Smooth muscle cell (in vitro differentiated cells): ENCODE data around the gene C16orf87. TPM values are rescaled to one million over a fixed set of nuclear protein-coding genes. Genes with fewer than 3 reads are reported as not detected.

Experiments used
- DNase-seq: peaks from one replicate; lab custom pipeline; 2025; ENCODE audit not compliant: unreplicated experiment; lab: John Stamatoyannopoulos, UW
- H2AFZ ChIP-seq: fragments of 200-600 bp; sonication (generic); 2 replicates; pipeline ENCODE4 v1.6.0; 2016; ENCODE audit warnings: antibody characterized with exemption, low read depth, mild to moderate bottlenecking
- H3F3A ChIP-seq: fragments of 200-600 bp; sonication (generic); 2 replicates; pipeline ENCODE4 v1.6.0; 2017; ENCODE audit warnings: antibody characterized with exemption, low read depth
- H3K27ac ChIP-seq: fragments of 200-600 bp; sonication (generic); 2 replicates; pipeline ENCODE4 v1.5.1; 2016; ENCODE audit warnings: low read depth, mild to moderate bottlenecking
- H3K27me3 ChIP-seq: fragments of 200-600 bp; sonication (generic); 2 replicates; pipeline ENCODE4 v1.6.1; 2016; ENCODE audit warnings: low read depth, mild to moderate bottlenecking
- H3K36me3 ChIP-seq: fragments of 200-600 bp; sonication (generic); 2 replicates; pipeline ENCODE4 v1.5.1; 2016; ENCODE audit warnings: low read depth
- H3K4me1 ChIP-seq: fragments of 200-600 bp; sonication (generic); 2 replicates; pipeline ENCODE4 v1.5.1; 2016; ENCODE audit warnings: low read depth
- H3K4me2 ChIP-seq: fragments of 200-600 bp; sonication (generic); 2 replicates; pipeline ENCODE4 v1.6.0; 2016; ENCODE audit warnings: mild to moderate bottlenecking
- H3K4me3 ChIP-seq: fragments of 200-600 bp; sonication (generic); 2 replicates; pipeline ENCODE4 v1.5.1; 2016; ENCODE audit warnings: mild to moderate bottlenecking
- H3K79me2 ChIP-seq: fragments of 200-600 bp; sonication (generic); 2 replicates; pipeline ENCODE4 v1.6.0; 2016; ENCODE audit warnings: low read depth, mild to moderate bottlenecking
- H3K9ac ChIP-seq: fragments of 200-600 bp; sonication (generic); 2 replicates; pipeline ENCODE4 v1.6.0; 2016; ENCODE audit warnings: low read depth
- H3K9me3 ChIP-seq: fragments of 200-600 bp; sonication (generic); replicated peaks from 2 replicates; pipeline ENCODE4 v1.5.1; 2016; ENCODE audit warnings: low read depth
- H4K20me1 ChIP-seq: fragments of 200-600 bp; sonication (generic); 2 replicates; pipeline ENCODE4 v1.6.0; 2016; ENCODE audit warnings: low read depth
- WGBS: methylation state at CpG from one replicate; pipeline ENCODE4 v1.1.7; 2016; ENCODE audit warnings: low lambda C conversion rate; 5-methylcytosine and 5-hydroxymethylcytosine counted together
- polyA plus RNA-seq: library from polyadenylated mRNA; unstranded; fragments of >200 nt; fragmentation: Nextera tagmentation; extraction: Ambion mirVana; gene quantifications from 2 replicates; pipeline ENCODE4 v1.2.1, GENCODE V29; 2016
- total RNA-seq: library from RNA; depleted of rRNA; stranded (reverse); fragments of >200 nt; gene quantifications from 2 replicates; pipeline ENCODE4 v1.2.3, GENCODE V29; 2014
- TF ChIP-seq, protein P1 (sequence below): fragments of 200-600 bp; sonication (generic); IDR thresholded peaks from 2 replicates; pipeline ENCODE4 v1.5.1; 2017; ENCODE audit warnings: borderline replicate concordance, mild to moderate bottlenecking, antibody characterized with exemption; ENCODE audit not compliant: insufficient read depth, poor library complexity, severe bottlenecking

The C16orf87 gene
- total and polyA plus RNA-seq, 2 experiments from 2014 or later: 19.6 to 21.5 TPM

DNA sequence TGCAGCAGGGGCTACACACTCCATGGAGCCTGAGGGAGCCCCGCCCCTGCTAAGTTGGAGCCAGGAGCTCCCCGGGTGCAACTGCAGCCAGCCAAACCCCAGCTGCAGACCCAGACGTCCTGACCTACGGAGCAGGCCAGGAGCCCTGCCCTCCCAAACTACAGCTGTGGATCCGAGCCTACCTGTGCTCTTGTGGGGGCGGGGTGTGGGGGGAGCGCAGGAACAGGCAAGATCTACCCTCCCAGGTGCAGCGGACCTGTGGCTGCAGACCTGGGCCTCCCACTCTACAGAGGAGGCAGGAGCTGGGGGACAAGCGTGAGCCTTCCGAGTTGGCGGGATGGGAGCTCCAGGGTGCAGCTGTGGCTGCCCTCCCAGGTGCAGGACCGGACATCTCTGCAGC lies 53.2 kb downstream of the C16orf87 start:
- Histone ChIP-seq H3K4me2 (no peak overlapping the region), H3K9me3 (no peaks in the 10 kb centered on the region), H3F3A (no peaks in the 10 kb centered on the region), H3K36me3 (no peaks in the 10 kb centered on the region), H3K4me3 (no peak overlapping the region), H4K20me1 (no peaks in the 10 kb centered on the region), H3K27me3 (no peaks in the 10 kb centered on the region), H3K79me2 (no peaks in the 10 kb centered on the region), H3K9ac (no peak overlapping the region), H2AFZ (no peak overlapping the region), H3K4me1 (no peaks in the 10 kb centered on the region), H3K27ac (no peak overlapping the region)
- no peak for DNase-seq
- 96% methylated on average over 12 of the region's 12 CpGs for WGBS
- TF ChIP-seq, protein P1, sequence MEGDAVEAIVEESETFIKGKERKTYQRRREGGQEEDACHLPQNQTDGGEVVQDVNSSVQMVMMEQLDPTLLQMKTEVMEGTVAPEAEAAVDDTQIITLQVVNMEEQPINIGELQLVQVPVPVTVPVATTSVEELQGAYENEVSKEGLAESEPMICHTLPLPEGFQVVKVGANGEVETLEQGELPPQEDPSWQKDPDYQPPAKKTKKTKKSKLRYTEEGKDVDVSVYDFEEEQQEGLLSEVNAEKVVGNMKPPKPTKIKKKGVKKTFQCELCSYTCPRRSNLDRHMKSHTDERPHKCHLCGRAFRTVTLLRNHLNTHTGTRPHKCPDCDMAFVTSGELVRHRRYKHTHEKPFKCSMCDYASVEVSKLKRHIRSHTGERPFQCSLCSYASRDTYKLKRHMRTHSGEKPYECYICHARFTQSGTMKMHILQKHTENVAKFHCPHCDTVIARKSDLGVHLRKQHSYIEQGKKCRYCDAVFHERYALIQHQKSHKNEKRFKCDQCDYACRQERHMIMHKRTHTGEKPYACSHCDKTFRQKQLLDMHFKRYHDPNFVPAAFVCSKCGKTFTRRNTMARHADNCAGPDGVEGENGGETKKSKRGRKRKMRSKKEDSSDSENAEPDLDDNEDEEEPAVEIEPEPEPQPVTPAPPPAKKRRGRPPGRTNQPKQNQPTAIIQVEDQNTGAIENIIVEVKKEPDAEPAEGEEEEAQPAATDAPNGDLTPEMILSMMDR: no peak

DNA sequence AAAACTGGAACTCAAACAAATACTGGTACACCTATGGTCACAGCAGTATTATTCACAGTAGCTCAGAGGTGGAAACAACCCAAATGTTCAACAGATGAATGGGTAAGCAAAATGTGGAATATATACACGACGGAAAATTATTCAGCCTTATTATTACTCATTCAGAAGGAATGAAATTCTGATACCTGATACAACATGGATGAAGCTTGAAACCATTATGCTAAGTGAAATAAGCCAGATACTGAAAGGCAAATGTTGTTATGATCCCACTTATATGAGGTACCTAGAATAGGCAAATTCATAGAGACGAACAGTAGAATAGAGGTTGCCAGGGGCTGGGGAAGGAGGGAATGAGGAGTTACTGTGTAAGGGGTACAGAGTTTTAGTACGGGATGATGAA lies 55.8 kb downstream of the C16orf87 start:
- H3K79me2 ChIP-seq: no peaks in the 10 kb centered on the region
- H3K27me3 ChIP-seq: no peaks in the 10 kb centered on the region
- no peaks in the 10 kb centered on the region for H3K9me3 ChIP-seq
- no peak overlapping the region for H3K9ac ChIP-seq
- no peak for DNase-seq
- H3K36me3 ChIP-seq: no peaks in the 10 kb centered on the region
- no peak overlapping the region for H3K4me3 ChIP-seq
- H3K27ac ChIP-seq: no peak overlapping the region
- WGBS: 92% methylated on average over 4 of the region's 4 CpGs
- TF ChIP-seq, protein P1: no peak
- no peak overlapping the region for H3K4me2 ChIP-seq
- no peaks in the 10 kb centered on the region for H3K4me1 ChIP-seq
- no peaks in the 10 kb centered on the region for H4K20me1 ChIP-seq
- H3F3A ChIP-seq: no peaks in the 10 kb centered on the region
- H2AFZ ChIP-seq: no peak overlapping the region

DNA sequence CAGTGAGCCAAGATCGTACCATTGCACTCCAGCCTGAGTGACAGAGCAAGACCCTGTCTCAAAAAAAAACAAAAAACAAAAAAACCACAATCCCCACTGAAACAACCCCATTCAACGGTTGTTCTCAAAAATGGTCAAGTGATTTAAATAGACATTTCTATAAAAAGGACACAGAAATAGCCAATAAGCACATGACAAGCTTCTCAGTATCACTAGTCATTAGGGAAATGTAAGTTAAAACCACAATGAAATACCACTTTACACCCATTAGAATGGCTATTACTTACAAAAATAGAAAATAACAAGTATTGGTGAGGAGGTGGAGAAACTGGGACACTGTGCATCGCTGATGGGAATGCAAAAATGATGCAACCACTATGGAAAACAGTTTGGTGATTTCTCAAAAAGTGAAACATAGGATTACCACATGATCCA lies 56.2 kb downstream of the C16orf87 start:
- Histone ChIP-seq H3K9ac (no peak overlapping the region), H3K27ac (no peak overlapping the region), H3K4me2 (no peak overlapping the region), H3K36me3 (no peaks in the 10 kb centered on the region), H4K20me1 (no peaks in the 10 kb centered on the region), H3K27me3 (no peaks in the 10 kb centered on the region), H3K4me3 (no peak overlapping the region), H2AFZ (no peak overlapping the region), H3K9me3 (no peaks in the 10 kb centered on the region), H3K79me2 (no peaks in the 10 kb centered on the region), H3K4me1 (no peaks in the 10 kb centered on the region), H3F3A (no peaks in the 10 kb centered on the region)
- whole genome bisulfite sequencing: 94% methylated on average over 3 of the region's 3 CpGs
- DNase-seq: no peak
- TF ChIP-seq, protein P1: no peak

DNA sequence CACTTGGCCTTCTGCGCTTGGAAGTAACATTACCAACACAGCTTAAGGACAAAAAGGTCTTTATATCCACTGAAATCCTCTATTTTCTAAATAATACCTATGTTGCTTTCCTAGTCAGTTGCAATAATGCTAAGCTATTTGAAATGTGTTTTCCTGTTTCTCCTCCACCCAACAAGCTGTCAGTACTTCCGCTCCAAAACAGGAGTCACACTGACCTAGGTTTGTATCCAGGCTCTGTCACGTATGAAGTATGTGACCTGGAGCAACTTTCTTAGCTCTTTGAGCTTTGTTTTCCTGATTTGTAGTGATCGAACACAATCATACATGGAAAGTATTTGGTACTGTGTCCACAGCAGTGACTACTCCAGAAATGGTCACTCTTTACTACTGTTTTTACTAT lies 58.5 kb downstream of the C16orf87 start:
- Histone ChIP-seq H3K27me3 (no peaks in the 10 kb centered on the region), H3K27ac (no peak overlapping the region), H4K20me1 (no peaks in the 10 kb centered on the region), H3K9ac (no peak overlapping the region), H3K4me3 (no peak overlapping the region), H3K4me1 (no peaks in the 10 kb centered on the region), H3K4me2 (no peak overlapping the region), H3K9me3 (no peaks in the 10 kb centered on the region), H3K36me3 (no peaks in the 10 kb centered on the region), H3F3A (no peaks in the 10 kb centered on the region), H2AFZ (no peak overlapping the region), H3K79me2 (no peaks in the 10 kb centered on the region)
- DNase-seq: no peak
- WGBS: 96% methylated on average over 4 of the region's 4 CpGs
- TF ChIP-seq, protein P1: no peak
